ENCODE results near the gene GADD45GIP1.
"Not testable (repeated sequence)": the region's sequence is repeated elsewhere in the genome, so short reads cannot be mapped to it uniquely, and the experiment has no call there.

GADD45GIP1 gene

GRCh38 chr19:12987190-12987589 is 30.2 kb upstream of the GADD45GIP1 start:
- no peak for DNase-seq

- DNase-seq, result no peak
These were observed 29.7 kb upstream of the GADD45GIP1 start for GRCh38 chr19:12986726-12987125.

GRCh38 chr19:12985049-12985776 is 28.2 kb upstream of the GADD45GIP1 start:
- no peak for DNase-seq

GRCh38 chr19:12984683-12985048 is 27.6 kb upstream of the GADD45GIP1 start:
- DNase-seq, result no peak

- DNase-seq, result no peak
These were observed 27.2 kb upstream of the GADD45GIP1 start for GRCh38 chr19:12984143-12984627.

- no peak for DNase-seq
These were observed 26.6 kb upstream of the GADD45GIP1 start for GRCh38 chr19:12983542-12984142.

GRCh38 chr19:12983091-12983490 is 26.1 kb upstream of the GADD45GIP1 start:
- no peak for DNase-seq

GRCh38 chr19:12982648-12983047 is 25.6 kb upstream of the GADD45GIP1 start:
- no peak for DNase-seq

GRCh38 chr19:12979974-12980373 is 23.0 kb upstream of the GADD45GIP1 start:
- no peak for DNase-seq

GRCh38 chr19:12976109-12976508 is 19.1 kb upstream of the GADD45GIP1 start:
- not testable (repeated sequence) for DNase-seq

- no peak for DNase-seq
These were observed 18.3 kb upstream of the GADD45GIP1 start for GRCh38 chr19:12975221-12975741.

GRCh38 chr19:12974301-12975220 is 17.5 kb upstream of the GADD45GIP1 start:
- DNase-seq, result no peak

GRCh38 chr19:12973236-12973635 is 16.2 kb upstream of the GADD45GIP1 start:
- DNase-seq, result no peak

GRCh38 chr19:12970070-12970820 is 13.2 kb upstream of the GADD45GIP1 start:
- DNase-seq, result no peak

- no peak for DNase-seq
These were observed 12.4 kb upstream of the GADD45GIP1 start, which contains the start of gene DAND5 for GRCh38 chr19:12969292-12969988. DAND5 (plus strand) TSS chr19:12969576; CDS start chr19:12969661, 85 bp downstream.

- DNase-seq, result no peak
These were observed 10.9 kb upstream of the GADD45GIP1 start for GRCh38 chr19:12967907-12968306.

GRCh38 chr19:12965812-12966135 is 8.8 kb upstream of the GADD45GIP1 start:
- DNase-seq, result no peak

GRCh38 chr19:12965017-12965811 is 8.2 kb upstream of the GADD45GIP1 start:
- no peak for DNase-seq

GRCh38 chr19:12959481-12959880 is 2.5 kb upstream of the GADD45GIP1 start:
- no peak for DNase-seq

- DNase-seq, result not testable (repeated sequence)
These were observed 448 bp upstream of the GADD45GIP1 start for GRCh38 chr19:12957389-12957952.

- DNase-seq, result no peak
These were observed 1.0 kb downstream of the GADD45GIP1 start for GRCh38 chr19:12955996-12956395.
